Activated CD4-positive, alpha-beta T cell treated with anti-CD3 and anti-CD28 coated beads, Interleukin-2, amount 50 U/mL, for 4 hours (primary cell): ENCODE results near the gene ASPSCR1.

Experiments
- DNase-seq, 2 experiments: peaks; one replicate each; pipeline ENCODE4 v3.0.0-alpha.2; 2020

Gene ASPSCR1, protein sequence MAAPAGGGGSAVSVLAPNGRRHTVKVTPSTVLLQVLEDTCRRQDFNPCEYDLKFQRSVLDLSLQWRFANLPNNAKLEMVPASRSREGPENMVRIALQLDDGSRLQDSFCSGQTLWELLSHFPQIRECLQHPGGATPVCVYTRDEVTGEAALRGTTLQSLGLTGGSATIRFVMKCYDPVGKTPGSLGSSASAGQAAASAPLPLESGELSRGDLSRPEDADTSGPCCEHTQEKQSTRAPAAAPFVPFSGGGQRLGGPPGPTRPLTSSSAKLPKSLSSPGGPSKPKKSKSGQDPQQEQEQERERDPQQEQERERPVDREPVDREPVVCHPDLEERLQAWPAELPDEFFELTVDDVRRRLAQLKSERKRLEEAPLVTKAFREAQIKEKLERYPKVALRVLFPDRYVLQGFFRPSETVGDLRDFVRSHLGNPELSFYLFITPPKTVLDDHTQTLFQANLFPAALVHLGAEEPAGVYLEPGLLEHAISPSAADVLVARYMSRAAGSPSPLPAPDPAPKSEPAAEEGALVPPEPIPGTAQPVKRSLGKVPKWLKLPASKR

DNA sequence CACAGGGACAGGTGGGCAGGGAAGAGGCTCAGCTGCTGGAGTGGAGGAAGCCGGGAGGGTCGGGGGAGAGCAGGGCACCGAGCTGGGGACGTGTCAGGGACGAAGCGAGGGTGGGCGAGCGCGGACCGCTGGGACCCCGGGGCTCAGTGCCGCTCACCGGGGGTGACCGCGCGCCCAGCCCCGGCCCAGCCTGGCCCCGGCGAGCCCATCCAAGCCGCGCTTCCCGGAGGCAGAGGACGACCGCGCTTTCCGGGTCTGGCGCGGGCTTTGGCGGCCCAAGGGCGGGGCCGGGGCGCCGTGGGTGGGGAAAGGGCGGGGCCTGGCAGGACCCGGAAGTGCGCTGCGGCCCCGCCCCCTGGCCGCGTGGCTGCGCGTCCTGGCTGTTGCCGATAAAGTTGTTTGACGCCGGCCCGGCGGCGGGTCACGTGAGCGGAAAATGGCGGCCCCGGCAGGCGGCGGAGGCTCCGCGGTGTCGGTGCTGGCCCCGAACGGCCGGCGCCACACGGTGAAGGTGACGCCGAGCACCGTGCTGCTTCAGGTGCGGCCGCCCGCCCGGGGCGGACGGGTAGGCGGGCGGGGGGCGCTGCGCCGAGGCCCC, at the start of gene ASPSCR1:
ASPSCR1 (plus strand) TSS at position 419 of the 598 bp plus-strand sequence; CDS start at position 437, 18 bp downstream.
- DNase-seq: peak; percentile 85 to 88

DNA sequence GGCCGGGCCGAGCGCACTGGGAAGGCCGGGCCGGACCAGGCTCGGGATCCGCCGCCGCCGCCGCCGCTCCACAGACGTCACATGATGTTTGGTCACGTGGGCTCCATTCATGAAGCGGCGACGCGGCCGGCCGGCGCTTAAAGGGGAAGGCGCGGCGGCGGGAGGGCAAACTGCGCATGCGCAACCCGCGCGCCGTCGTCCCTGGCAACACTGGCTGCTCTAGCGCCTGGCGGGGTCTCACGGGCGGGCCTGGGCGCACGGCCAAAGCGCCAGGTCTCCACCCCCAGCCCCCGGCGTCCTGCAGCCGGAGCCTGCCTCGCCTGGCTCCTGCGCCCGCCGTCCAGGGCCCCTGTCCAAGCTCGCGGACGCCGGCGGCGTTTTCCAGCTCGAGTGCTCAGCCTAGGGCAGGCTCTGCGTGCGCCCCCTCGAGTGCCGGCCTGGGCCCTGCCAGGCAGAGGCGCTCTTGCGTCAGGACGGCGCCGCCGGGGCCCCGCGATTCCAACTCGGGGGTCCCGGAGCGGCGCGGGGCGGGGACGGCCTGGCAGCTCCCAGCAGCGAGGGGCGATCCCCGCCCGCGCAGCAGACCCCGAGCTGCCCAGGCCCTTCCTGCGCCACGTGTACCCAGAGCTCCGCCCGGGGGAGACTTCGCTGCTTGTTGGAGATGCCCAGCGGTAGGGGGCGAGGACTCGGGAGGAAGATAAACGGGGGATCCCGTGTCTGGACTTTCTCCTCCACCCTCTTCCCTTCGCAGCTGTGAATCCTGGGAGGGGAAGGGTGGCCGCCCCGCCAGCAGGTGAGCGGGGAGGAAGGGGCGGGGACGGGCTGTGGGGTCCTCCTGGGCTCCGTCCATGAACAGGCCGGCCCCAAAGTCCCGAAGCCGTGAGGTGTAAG, 49.5 kb upstream of the ASPSCR1 start, which contains the start of gene MAFG:
MAFG (minus strand) TSS at position 83 of the 891 bp plus-strand sequence. CDS start 4,550 bp downstream, outside the sequence.
- DNase-seq: peak; percentile 77 to 83

DNA sequence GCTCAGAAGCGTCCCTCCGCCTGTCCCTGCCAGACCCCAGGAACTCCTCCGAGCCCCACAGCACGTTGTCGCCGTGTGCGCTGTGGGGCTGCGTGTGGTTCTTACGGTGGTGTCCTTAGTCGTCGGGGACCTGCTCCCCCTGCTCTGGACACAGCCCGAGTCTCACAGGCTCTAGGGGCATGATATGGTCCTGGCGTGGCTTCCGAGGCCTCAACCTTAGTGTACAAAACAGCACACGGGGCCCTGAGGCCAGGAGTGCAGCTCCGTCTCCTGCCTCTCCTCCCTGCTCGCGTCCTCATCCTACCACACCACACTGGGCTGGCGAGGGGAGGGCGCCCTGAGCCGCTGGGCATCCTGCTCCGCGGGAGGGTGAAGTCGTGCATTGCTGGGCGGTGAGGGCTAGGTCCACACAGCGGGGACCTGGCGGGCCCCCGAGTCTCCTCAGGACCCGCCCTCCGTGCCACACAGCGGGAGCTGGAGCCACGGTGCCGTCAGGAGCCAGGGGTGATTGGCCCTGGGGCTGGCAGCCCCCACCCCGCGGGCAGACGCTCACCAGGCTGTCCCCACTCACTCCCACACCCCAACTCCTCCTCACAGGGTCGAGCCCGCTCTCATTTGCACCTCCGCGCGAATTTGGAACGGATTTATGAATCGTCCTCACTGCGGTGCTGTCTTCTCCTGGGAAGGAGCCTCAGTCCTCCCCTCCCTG, 48.7 kb upstream of the ASPSCR1 start:
- DNase-seq: no peak

DNA sequence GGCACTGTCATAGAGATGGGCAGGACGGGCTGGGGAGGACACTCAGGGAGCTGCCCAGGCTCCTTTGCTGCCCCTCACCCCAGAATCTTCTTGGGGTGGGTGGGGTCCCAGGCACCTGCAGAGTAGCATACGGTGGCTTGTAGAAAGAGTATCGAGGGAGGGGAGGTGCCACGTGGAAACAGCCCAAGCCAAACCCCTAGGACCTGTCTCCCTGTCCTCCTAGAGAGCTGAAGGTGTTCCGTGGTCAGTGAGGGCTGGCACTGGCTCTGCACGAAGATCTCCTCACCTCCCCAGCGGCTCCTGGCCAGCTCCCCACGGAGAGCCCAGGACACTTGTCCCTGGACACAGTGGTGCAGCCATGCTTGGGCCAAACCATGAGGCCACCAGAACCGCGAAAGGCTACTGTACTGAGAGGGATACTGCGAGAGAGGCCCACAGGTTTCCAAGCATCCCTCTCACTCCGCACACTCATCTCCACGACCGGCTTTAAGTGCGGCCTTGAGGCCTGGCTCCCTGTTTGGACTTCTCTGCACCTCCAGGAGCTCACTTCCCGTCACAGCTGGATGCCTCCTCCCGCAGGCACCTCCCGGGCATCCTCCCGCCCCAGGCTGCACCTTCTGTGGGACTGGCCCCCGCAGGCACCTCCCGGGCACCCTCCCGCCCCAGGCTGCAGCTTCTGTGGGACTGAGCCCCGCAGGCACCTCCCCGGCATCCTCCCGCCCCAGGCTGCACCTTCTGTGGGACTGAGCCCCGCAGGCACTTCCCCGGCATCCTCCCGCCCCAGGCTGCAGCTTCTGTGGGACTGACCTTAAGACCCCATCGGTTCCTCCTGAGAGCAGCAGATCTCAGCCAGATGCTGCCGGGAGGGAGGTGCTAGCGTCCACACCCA, 47.9 kb upstream of the ASPSCR1 start:
- no peak for DNase-seq

DNA sequence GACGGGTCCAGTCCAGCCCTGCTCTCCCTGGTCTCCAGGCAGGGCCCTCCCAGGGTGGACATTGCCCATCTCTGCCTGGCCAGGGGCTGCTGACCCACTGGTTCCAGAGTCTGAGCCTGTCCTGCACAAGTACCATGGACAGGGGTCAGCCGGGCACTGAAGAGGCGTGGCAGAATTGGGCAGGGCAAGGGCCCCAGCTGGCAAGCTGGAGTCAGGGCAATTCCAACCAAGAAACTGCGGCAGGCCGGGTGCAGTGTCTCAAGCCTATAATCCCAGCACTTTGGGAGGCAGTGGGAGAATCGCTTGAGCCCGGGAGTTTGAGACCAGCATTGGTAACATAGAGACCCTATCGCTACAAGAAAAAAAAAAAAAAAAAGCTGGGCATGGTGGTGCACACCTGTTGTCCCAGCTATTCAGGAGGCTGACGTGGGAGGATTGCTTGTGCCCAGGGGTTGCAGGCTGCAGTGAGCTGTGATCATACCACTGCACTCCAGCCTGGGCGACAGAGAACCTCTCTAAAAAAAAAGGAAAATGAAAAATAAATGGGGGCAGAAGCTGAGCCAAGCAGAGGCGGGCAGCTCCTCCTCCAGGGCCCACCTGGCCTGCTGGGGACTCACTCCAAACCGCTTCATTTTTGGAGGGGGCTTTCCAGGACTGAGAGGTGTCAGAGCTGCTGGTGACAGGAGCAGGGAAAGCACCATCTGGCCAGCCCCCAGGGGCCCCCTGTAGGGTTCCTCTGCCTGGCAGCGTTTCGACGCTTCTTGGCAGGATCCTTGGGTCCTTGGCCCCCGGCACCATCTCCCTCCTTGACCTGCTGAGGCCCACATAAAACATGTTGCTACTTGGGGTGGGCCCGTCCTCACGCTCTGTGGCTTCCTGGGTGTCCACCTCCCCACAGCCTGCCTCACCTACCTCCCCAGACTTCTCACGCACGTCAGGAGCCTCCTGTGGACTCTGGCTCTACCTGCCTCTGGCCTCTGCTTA, 47.0 kb upstream of the ASPSCR1 start:
- DNase-seq: no peak

DNA sequence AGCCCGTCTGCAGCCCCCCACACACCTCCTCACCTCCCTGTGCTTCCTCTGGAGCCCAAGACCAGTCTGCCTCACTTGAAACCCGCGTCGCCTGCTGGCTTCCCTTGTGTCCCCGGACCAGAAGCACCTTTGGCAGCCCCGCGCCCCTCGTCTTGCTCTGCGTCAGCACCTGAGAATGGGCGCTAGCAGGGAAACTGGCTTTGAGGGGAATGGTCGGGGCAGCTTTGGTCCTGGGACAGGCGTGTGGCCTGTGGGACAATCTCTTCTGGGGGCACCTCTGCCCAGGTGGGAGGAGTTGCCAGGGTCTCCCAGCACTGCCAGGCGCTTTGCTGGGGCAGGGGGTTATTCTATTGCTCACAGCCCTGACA, 46.3 kb upstream of the ASPSCR1 start:
- no peak for DNase-seq

DNA sequence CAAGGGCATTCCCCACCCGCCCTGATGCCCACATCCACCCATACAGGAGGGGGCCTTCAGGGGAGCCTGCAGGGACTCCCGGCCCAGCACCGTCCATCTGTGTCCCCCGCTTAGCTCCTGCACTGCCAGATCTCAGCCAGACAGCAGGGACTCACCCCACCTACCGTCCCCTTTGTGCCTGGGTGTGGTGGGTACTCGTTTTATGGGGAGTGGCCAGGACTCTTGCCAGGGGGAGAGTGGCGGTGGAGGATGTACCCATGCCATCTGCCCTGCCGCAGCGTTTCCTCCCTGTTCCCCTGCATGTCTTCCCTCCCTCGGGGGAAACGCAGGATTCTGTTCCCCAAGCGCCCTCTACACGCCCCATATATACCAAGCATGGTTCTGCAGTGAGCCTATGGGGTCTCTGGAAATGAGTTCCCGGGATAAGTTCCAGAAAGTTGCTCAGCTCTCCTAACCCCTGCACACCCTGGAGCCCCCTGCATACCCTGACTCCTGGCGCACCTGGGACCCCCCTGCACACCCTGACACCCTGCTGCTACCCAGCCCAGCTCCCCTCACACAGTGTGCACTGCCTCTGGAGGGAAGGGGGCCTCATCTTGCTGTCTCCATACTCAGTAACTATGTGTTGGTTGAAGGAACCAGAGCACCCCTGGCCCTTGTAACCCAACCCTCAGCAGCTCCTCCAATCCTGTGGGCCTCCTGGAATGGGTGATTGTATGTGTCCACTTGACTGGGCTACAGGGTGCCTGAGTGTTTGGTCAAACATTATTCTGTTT, 45.7 kb upstream of the ASPSCR1 start:
- DNase-seq: no peak

DNA sequence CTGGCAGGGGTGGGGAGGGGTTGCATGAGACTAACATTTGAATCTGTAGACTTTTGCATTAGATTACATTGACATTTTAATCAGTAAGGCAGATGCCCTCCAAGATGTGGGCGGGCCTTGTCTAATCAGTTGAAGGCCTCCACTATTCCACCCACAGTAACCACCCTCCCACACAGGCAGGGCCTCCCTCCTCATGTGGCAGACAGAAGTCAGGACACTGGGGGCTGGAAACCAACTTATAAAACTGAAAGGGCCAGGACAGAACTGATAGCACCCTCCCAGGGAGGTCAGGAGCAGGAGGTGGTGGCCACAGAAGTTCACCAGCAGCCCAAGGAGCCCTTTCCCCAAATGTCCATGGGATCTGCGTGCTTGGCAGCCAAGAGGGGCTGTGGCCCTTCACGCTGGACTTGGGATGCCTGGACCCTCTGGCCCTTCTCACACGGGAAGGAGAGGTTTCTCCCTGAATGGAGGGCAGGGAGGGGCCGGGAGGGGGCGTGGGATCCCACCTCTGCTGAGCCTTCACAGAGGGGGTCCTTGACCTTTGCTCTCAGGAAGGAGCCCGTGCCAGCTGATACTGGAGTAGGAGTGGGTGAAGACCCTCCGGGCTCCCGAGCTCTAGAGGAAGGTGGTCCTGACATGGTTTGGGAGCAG, 45.0 kb upstream of the ASPSCR1 start:
- DNase-seq: no peak

DNA sequence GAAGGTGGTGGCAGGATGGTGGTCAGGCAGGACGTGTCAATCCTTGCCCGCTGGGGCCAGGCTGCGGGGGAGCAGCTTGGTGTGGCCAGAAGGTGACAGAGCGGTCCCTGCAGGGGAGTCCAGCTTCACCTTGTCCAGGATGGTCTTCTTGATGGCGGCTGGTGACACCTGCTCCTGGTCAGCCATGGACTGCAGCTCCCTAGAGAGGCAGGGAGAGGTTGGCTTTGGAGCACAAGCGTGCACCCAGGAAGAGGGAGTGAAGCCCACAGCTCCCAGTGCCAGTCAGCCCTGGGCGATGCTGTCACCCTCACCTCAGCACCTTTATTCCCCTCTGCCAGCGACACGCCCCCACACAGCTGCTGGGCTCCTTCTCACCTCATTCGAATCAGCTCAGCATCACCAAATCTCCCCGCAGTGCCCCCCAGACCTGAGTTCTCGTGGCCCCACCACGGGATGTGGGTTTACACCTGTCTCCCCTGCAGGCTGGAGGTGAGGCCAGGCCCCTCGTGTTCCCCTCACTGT, 44.2 kb upstream of the ASPSCR1 start:
- DNase-seq: no peak

DNA sequence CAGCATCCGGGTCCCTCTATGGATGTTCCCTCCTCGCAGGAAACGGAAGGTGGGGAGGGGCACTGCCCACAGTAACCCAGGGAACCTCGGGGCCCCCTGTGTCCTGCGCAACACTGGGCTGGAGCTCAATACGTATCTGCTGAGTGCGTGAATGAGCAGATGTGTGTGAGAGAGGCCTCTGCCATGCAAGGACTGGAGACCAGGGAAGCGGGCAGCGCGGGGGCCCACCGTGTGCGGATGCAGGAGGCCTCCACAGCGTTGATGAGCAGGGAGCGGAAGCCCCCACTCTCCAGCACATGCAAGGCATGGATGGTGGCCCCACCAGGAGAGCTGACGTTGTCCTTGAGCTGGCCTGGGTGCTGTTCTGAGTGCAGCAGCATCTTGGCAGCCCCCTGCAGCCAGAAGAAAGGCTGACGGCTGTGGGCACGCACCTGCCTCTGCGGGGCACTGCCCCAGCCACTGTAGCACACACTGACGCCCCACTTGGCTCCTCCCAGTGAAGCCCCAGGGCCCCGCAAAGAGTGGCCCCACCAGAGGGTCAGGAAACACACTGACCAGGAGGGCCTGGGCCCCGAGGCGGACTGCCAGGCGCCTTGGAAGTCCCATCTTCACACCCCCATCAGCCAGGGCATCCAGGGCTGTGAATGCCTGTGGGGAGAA, 43.2 kb upstream of the ASPSCR1 start:
- no peak for DNase-seq

DNA sequence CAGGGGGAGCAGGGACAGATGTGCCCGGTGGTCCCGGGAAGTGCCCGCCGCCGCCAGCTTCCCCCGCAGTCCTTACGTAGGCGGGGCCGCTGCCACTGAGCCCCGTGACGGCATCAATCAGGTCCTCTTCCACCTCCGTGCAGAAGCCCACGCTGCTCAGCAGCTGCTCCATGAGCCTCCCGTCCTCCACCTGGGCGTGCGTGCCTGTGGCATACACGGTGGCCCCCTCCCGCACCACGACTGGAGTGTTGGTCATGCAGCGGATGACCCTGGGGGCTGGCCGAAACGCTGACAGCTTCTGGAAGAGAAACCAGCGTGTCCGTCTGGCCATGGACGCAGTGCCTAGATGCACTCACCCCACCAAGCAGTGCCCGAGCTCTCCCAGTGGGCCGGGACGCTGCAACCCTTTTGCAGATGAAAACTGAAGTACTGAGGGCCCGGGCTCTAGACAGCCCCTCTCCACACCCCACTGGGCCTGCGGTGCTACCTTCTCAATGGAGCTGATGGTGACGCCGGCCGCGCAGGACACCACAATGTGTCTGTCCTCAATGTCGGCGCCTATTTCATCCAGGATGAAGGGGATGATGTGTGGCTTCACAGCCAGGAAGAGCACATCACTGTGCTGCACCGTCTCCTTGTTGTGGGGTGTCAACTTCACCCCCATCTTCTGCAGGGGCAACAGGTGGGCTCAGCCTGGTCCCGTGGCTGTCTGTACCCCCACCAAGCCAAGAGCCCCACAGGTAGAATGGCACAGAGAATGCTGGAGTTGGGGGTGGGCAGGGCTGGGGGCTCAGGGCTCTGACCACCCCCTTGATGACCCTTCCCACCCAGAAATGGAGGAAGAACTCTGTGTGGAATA, 42.4 kb upstream of the ASPSCR1 start:
- no peak for DNase-seq

DNA sequence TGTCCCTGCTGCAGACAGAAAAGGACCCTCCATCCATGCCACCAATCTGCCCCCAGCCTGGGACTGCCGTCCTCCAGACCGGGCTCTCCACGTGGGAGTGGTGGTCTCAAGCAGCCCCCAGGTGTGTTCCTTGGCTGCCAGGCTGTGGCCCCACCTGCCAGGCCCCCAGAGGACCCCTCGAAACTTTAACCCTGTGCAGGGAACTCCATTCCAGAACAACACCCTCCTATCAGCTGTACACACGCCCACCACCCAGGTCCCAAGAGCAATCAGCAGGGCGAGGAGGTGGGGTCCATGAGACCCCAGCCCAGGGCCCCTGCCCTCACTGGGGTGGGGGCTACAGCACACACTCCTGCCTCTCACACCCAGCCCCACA, 41.7 kb upstream of the ASPSCR1 start:
- no peak for DNase-seq

DNA sequence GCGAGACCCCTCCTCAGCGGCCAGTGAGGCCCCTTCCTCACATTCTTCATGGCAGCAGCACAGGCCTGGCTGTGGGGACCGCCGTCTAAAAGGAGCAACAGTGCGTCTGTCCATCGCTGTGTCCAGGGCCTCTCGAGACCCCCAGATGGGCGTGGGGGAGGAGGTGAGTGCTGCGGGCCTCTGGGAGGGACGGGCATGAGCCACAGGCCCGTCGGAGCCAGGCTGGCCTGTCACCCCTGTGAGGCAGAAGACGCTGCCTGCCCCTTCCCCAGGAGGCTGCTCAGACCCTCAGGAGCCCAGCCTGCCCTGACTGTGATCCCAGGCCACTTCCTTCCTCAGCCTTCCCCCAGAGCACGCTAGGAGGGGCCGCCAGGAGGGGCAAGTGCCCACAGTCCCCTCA, 38.2 kb upstream of the ASPSCR1 start:
- DNase-seq: no peak

DNA sequence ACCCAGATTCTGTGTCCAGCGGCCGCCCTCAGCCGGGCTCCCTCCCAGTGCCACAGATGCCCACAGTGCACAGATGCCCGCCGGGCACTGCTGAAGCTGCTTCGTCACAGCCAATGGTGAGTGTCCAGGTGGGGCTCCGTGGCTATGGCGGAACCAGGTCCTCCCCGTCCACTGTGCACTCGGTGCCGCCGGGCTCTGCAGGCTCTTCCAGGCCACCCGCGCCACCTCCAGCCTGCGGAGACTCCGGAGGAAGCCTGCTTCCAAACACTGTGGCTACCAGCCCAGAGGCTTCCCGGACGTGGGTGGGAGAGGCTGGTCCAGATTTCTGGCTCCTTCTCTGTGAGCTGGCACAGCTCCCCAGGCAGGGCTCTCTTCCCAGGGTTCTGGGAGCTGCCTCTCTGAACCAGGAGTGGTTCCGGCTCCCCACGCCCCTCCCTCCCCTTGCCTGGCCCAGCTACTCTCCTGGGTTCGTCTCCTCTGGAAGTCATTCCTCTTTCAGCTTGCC, 37.5 kb upstream of the ASPSCR1 start:
- no peak for DNase-seq

DNA sequence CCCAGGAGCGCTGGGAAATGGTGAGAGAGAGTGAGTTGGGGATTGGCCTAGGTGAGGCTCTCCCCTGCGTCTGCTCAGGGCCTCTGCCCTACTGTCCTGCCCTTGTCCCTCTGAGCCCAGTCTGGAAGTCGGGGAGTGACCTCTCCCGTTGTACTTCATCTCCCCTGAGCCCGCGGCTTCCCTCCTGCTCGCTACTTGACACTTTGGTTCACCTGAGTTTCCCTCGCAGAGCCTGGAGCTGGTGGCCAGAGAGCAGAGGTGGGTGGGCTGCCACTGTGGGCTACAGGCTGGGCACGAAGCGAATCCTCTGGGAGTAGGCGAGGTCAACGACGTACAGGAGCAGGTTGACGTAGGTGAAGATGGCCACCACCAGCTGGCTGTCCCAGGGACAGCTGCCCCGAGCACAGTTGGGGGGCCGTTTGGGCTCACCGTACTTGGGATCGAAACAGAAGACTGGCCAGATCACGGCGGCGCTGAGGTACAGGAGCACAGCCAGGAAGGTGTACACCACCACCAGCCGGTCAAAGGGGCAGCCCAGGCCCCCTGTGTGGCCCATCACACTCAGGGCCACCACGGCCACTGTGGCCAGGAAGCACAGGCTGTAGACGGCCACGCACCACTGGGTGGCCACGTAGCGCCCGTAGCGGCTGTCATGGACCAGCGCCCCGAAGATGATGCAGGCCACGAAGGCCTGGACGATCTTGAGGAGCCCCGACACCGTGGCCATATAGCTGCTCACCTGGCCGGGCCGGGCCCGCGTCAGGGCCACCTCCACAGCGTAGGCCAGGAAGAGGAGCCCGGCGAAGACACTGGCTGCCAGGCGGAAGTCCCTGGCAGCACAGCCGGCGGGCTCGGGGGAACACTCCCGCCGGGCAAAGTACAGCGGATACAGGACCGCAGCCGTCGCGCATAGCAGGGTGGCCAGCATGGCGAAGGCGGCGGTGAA, 36.6 kb upstream of the ASPSCR1 start:
- DNase-seq: no peak
